SU-DHL-6 (cell line): ENCODE data around the gene DPEP1.
A peak's percentile ranks its signal among the peaks of the same experiment; 100 is the strongest.
"Not testable (repeated sequence)": the region's sequence is repeated elsewhere in the genome, so short reads cannot be mapped to it uniquely, and the experiment has no call there.

ENCODE experiments used
- H2AFZ ChIP-seq: fragments of 200-600 bp; sonication (generic); 2 replicates; pipeline ENCODE4 v1.6.1; 2014; ENCODE audit warnings: low read depth, mild to moderate bottlenecking, moderate library complexity, mixed read lengths, antibody characterized with exemption, low read length; ENCODE audit not compliant: severe bottlenecking
- H3F3A ChIP-seq: fragments of 200-600 bp; shearing (Covaris generic); 2 replicates; pipeline ENCODE4 v1.6.0; 2016; ENCODE audit warnings: antibody characterized with exemption, mild to moderate bottlenecking; ENCODE audit not compliant: insufficient read depth
- H3K27ac ChIP-seq: fragments of 200-600 bp; sonication (generic); 2 replicates; pipeline ENCODE4 v1.5.1; 2016; ENCODE audit warnings: low read depth, mild to moderate bottlenecking, low read length, moderate library complexity, mixed read lengths
- H3K27me3 ChIP-seq: fragments of 200-600 bp; sonication (generic), shearing (Covaris generic); 2 replicates; pipeline ENCODE4 v1.6.0; 2014; ENCODE audit warnings: mild to moderate bottlenecking, low read length
- H3K36me3 ChIP-seq: fragments of 200-600 bp; sonication (generic); 2 replicates; pipeline ENCODE4 v1.6.1; 2014; ENCODE audit warnings: mild to moderate bottlenecking, low read length, mixed read lengths
- H3K4me2 ChIP-seq: fragments of 300-600, 200-600 bp; shearing (Covaris generic), sonication (generic); 2 replicates; pipeline ENCODE4 v1.6.0; 2014; ENCODE audit warnings: low read length, low read depth, mild to moderate bottlenecking; ENCODE audit not compliant: poor library complexity, severe bottlenecking
- H3K4me3 ChIP-seq: fragments of 200-600 bp; sonication (generic); 2 replicates; pipeline ENCODE4 v1.5.1; 2014; ENCODE audit warnings: antibody characterized with exemption, low read length, mild to moderate bottlenecking, mixed read lengths; ENCODE audit not compliant: insufficient read depth, poor library complexity, severe bottlenecking
- H3K79me2 ChIP-seq: fragments of 200-600 bp; sonication (generic); 2 replicates; pipeline ENCODE4 v1.6.1; 2014; ENCODE audit warnings: mild to moderate bottlenecking, low read length, moderate library complexity; ENCODE audit not compliant: insufficient read depth
- H3K9ac ChIP-seq: fragments of 200-600 bp; sonication (generic); 2 replicates; pipeline ENCODE4 v1.7.0; 2014; ENCODE audit warnings: mild to moderate bottlenecking, low read length
- H3K9me2 ChIP-seq: fragments of 200-600 bp; sonication (generic); replicated peaks from 2 replicates; pipeline ENCODE4 v1.6.1; 2014; ENCODE audit warnings: low read length; ENCODE audit not compliant: insufficient read depth
- H3K9me3 ChIP-seq: fragments of 200-600 bp; sonication (generic); 2 replicates; pipeline ENCODE4 v1.6.1; 2014; ENCODE audit warnings: low read length, mixed read lengths; ENCODE audit not compliant: insufficient read depth
- H4K20me1 ChIP-seq: fragments of 200-600 bp; sonication (generic); 2 replicates; pipeline ENCODE4 v1.6.1; 2014; ENCODE audit warnings: low read depth, mild to moderate bottlenecking, antibody characterized with exemption, low read length, moderate library complexity, mixed read lengths
- CTCF ChIP-seq: fragments of 200-600 bp; sonication (generic); IDR thresholded peaks from one replicate; pipeline ENCODE4 v1.5.1; 2017; ENCODE audit warnings: antibody characterized with exemption, mild to moderate bottlenecking, low read length, moderate library complexity; ENCODE audit not compliant: insufficient read depth, poor library complexity, severe bottlenecking
- EZH2phosphoT487 ChIP-seq: fragments of 200-600 bp; sonication (generic), shearing (Covaris generic); conservative IDR thresholded peaks from 2 replicates; pipeline ENCODE4 v1.6.1; 2018; ENCODE audit warnings: mild to moderate bottlenecking, antibody characterized with exemption, low read length, moderate library complexity, mixed read lengths

The DPEP1 gene

GRCh38 chr16:89658221-89658879 is 44.9 kb downstream of the DPEP1 start:
- Histone ChIP-seq H3K9me2 (no peaks in the 10 kb centered on the region), H3K79me2 (peaks cover 61% of the 10 kb centered on the region), H3K36me3 (peaks cover 3% of the 10 kb centered on the region; the same call in 1 of the 2 replicates), H2AFZ (peak overlapping the region; percentile 96), H3K27me3 (no peaks in the 10 kb centered on the region), H3K9me3 (no peaks in the 10 kb centered on the region), H4K20me1 (no peaks in the 10 kb centered on the region; the same call in 1 of the 2 replicates), H3K27ac (peak overlapping the region; percentile 68), H3K4me2 (peak overlapping the region; percentile 90), H3F3A (no peaks in the 10 kb centered on the region), H3K9ac (peak overlapping the region; percentile 96), H3K4me3 (peak overlapping the region; percentile 98)
- no peak for TF ChIP-seq CTCF
- TF ChIP-seq EZH2phosphoT487, result no peak

- H3K9me2 ChIP-seq, result no peaks in the 10 kb centered on the region
- no peak overlapping the region for H3K4me2 ChIP-seq
- peaks cover 47% of the 10 kb centered on the region for H3K79me2 ChIP-seq
- H3K4me3 ChIP-seq, result no peak overlapping the region
- no peak overlapping the region for H3K9ac ChIP-seq
- H3F3A ChIP-seq, result no peaks in the 10 kb centered on the region
- H4K20me1 ChIP-seq, result no peaks in the 10 kb centered on the region
- H3K36me3 ChIP-seq, result peaks cover 5% of the 10 kb centered on the region; the same call in 1 of the 2 replicates
- no peaks in the 10 kb centered on the region for H3K9me3 ChIP-seq
- no peak overlapping the region for H2AFZ ChIP-seq
- TF ChIP-seq EZH2phosphoT487, result no peak
- no peak for TF ChIP-seq CTCF
- H3K27me3 ChIP-seq, result no peaks in the 10 kb centered on the region
- no peak overlapping the region for H3K27ac ChIP-seq
These were observed 46.7 kb downstream of the DPEP1 start for GRCh38 chr16:89660146-89660545.

GRCh38 chr16:89661215-89661614 is 47.8 kb downstream of the DPEP1 start:
- H3K27me3 ChIP-seq, result no peaks in the 10 kb centered on the region
- H3K36me3 ChIP-seq, result peaks cover 5% of the 10 kb centered on the region; the same call in 1 of the 2 replicates
- no peak overlapping the region for H3K4me3 ChIP-seq
- H2AFZ ChIP-seq, result no peak overlapping the region
- peaks cover 36% of the 10 kb centered on the region for H3K79me2 ChIP-seq
- no peaks in the 10 kb centered on the region for H4K20me1 ChIP-seq
- H3K9me3 ChIP-seq, result peaks cover 2% of the 10 kb centered on the region; the same call in 1 of the 2 replicates
- H3K9ac ChIP-seq, result no peak overlapping the region
- H3F3A ChIP-seq, result no peaks in the 10 kb centered on the region
- H3K27ac ChIP-seq, result no peak overlapping the region
- no peak for TF ChIP-seq CTCF
- no peak for TF ChIP-seq EZH2phosphoT487
- H3K4me2 ChIP-seq, result no peak overlapping the region
- no peaks in the 10 kb centered on the region for H3K9me2 ChIP-seq

GRCh38 chr16:89664238-89664637 is 50.8 kb downstream of the DPEP1 start:
- not testable (repeated sequence) for H3K9ac ChIP-seq, H3F3A ChIP-seq, H3K4me3 ChIP-seq, H2AFZ ChIP-seq, H3K27ac ChIP-seq, H3K4me2 ChIP-seq, H3K9me3 ChIP-seq, H3K36me3 ChIP-seq, H3K9me2 ChIP-seq, H4K20me1 ChIP-seq, H3K27me3 ChIP-seq
- H3K79me2 ChIP-seq, result peaks cover 11% of the 10 kb centered on the region

- H3K79me2 ChIP-seq, H3K9me3 ChIP-seq, H3F3A ChIP-seq, H3K9ac ChIP-seq, H3K4me2 ChIP-seq, H4K20me1 ChIP-seq, H2AFZ ChIP-seq, H3K27me3 ChIP-seq, H3K4me3 ChIP-seq, H3K27ac ChIP-seq, H3K36me3 ChIP-seq, H3K9me2 ChIP-seq: not testable (repeated sequence)
These were observed 53.6 kb downstream of the DPEP1 start for GRCh38 chr16:89667000-89667399.
